Tibial artery (tissue), 4 donors: ENCODE data around the gene ACVR1.

Experiments
- DNase-seq, 2 donors: peaks; one replicate each; pipeline ENCODE4 v3.0.0-alpha.2; 2019
- H3K27ac ChIP-seq, 2 donors: fragments of 200-600 bp; sonication (generic) in 1 of 2; 1 replicate in 1 of 2; 2 replicates in 1 of 2; pipeline ENCODE4 v1.5.1; 2018 to 2019; ENCODE audit warnings: mild to moderate bottlenecking in 1 of 2
- H3K27me3 ChIP-seq, 2 donors: fragments of 200-600 bp; sonication (generic) in 1 of 2; one replicate each; pipeline versions ENCODE4 v1.5.1 to v1.6.0; 2016 to 2019
- H3K36me3 ChIP-seq, 3 donors: fragments of 200-600 bp; sonication (generic) in 2 of 3; one replicate each; pipeline ENCODE4 v1.5.1; 2016 to 2019; ENCODE audit warnings: mild to moderate bottlenecking in 2 of 3
- H3K4me1 ChIP-seq, 4 donors: fragments of 200-600 bp; sonication (generic) in 2 of 4; 1 replicate in 3 of 4; 2 replicates in 1 of 4; pipeline ENCODE4 v1.5.1; 2016 to 2019
- H3K4me3 ChIP-seq, 2 donors: fragments of 200-600 bp; sonication (generic) in 1 of 2; 1 replicate in 1 of 2; 2 replicates in 1 of 2; pipeline ENCODE4 v1.5.1; 2018 to 2019; ENCODE audit warnings: mild to moderate bottlenecking in 2 of 2
- H3K9me3 ChIP-seq, 3 donors: fragments of 200-600 bp; sonication (generic) in 1 of 3; one replicate each; pipeline ENCODE4 v1.5.1; 2016 to 2019
- CTCF ChIP-seq, 2 experiments: fragments of 200-600 bp in 1 of 2; fragments of 450-650 bp in 1 of 2; IDR thresholded peaks; one replicate each; pipeline ENCODE4 v1.5.1; 2017 to 2019; ENCODE audit warnings: antibody characterized with exemption in 2 of 2, mild to moderate bottlenecking in 1 of 2, moderate library complexity in 1 of 2
- intact Hi-C: fragments of 100-400 bp; cut with DNase I; formaldehyde crosslinking; loops from one replicate; pipeline ENCODE4 v1.15.0; 2023; ENCODE audit warnings: low total_unique reads

The ACVR1 gene

GRCh38 chr2:157782057-157782845 is 93.9 kb downstream of the ACVR1 start:
- Histone ChIP-seq H3K4me3 (no peak overlapping the region), H3K27me3 (no peaks in the 10 kb centered on the region), H3K9me3 (no peaks in the 10 kb centered on the region), H3K4me1 (peaks cover 0 to 56% (median 32%) of the 10 kb centered on the region in 4 donors), H3K27ac (peak overlapping the region in 1 of 2 donors; percentile 36), H3K36me3 (peaks cover 16 to 23% (median 20%) of the 10 kb centered on the region in 3 donors)
- no peak for DNase-seq
- TF ChIP-seq CTCF (IDR thresholded peaks at IDR 0.05) = peak; percentile 38 to 40
- intact Hi-C loops = loop anchor here (10.0 kb wide), 1 partner anchor 487 kb away; no protein-coding TSS in a partner anchor

GRCh38 chr2:157780211-157780610 is 95.9 kb downstream of the ACVR1 start:
- DNase-seq = no peak
- H3K9me3 ChIP-seq = no peaks in the 10 kb centered on the region
- H3K4me3 ChIP-seq = no peak overlapping the region
- H3K4me1 ChIP-seq = peaks cover 0 to 37% (median 20%) of the 10 kb centered on the region in 4 donors
- H3K36me3 ChIP-seq = peaks cover 16 to 34% (median 33%) of the 10 kb centered on the region in 3 donors
- H3K27me3 ChIP-seq = no peaks in the 10 kb centered on the region
- no peak for TF ChIP-seq CTCF (IDR thresholded peaks at IDR 0.05)
- no peak overlapping the region for H3K27ac ChIP-seq
- intact Hi-C loops = loop anchor here (10.0 kb wide), 1 partner anchor 485 kb away; no protein-coding TSS in a partner anchor

GRCh38 chr2:157779794-157780193 is 96.3 kb downstream of the ACVR1 start:
- H3K4me1 ChIP-seq = peaks cover 0 to 32% (median 15%) of the 10 kb centered on the region in 4 donors
- H3K27me3 ChIP-seq = no peaks in the 10 kb centered on the region
- intact Hi-C loops = loop anchor here (5.0 to 10.0 kb wide), 2 partner anchors 233 to 485 kb away; no protein-coding TSS in a partner anchor
- H3K36me3 ChIP-seq = peaks cover 16 to 38% (median 33%) of the 10 kb centered on the region in 3 donors
- no peak overlapping the region for H3K4me3 ChIP-seq
- no peak overlapping the region for H3K27ac ChIP-seq
- no peaks in the 10 kb centered on the region for H3K9me3 ChIP-seq
- TF ChIP-seq CTCF (IDR thresholded peaks at IDR 0.05) = no peak
- no peak for DNase-seq

GRCh38 chr2:157777427-157777826 is 98.7 kb downstream of the ACVR1 start:
- peaks cover 0 to 10% (median 4%) of the 10 kb centered on the region in 4 donors for H3K4me1 ChIP-seq
- TF ChIP-seq CTCF (IDR thresholded peaks at IDR 0.05) = peak; percentile 57 to 75
- no peak overlapping the region for H3K4me3 ChIP-seq
- intact Hi-C loops = loop anchor here (5.0 kb wide), 1 partner anchor 235 kb away; no protein-coding TSS in a partner anchor
- peaks cover 25 to 56% (median 33%) of the 10 kb centered on the region in 3 donors for H3K36me3 ChIP-seq
- no peaks in the 10 kb centered on the region for H3K27me3 ChIP-seq
- no peak overlapping the region for H3K27ac ChIP-seq
- no peaks in the 10 kb centered on the region for H3K9me3 ChIP-seq
- no peak for DNase-seq

- H3K9me3 ChIP-seq = no peaks in the 10 kb centered on the region
- no peak for DNase-seq
- no peaks in the 10 kb centered on the region for H3K27me3 ChIP-seq
- H3K36me3 ChIP-seq = peaks cover 45 to 83% (median 49%) of the 10 kb centered on the region in 3 donors
- no peak overlapping the region for H3K27ac ChIP-seq
- no peak for TF ChIP-seq CTCF (IDR thresholded peaks at IDR 0.05)
- no peak overlapping the region for H3K4me3 ChIP-seq
- H3K4me1 ChIP-seq = no peaks in the 10 kb centered on the region
- intact Hi-C loops = no loop called here
Measured at GRCh38 chr2:157771234-157771633, 104.9 kb downstream of the ACVR1 start.
